Fibroblast of the conjunctiva (primary cell): ENCODE data around the gene ATXN1.
"Not testable (repeated sequence)": the region's sequence is repeated elsewhere in the genome, so short reads cannot be mapped to it uniquely, and the experiment has no call there.

Source experiments
- DNase-seq: peaks from one replicate; pipeline ENCODE4 v3.0.0-alpha.2; 2010; ENCODE audit warnings: low read depth

Gene ATXN1

GRCh38 chr6:16412982-16413381, 348.3 kb downstream of the ATXN1 start:
- DNase-seq, result no peak

- no peak for DNase-seq
These were observed 349.1 kb downstream of the ATXN1 start for GRCh38 chr6:16412171-16412570.

- DNase-seq, result peak; percentile 49
These were observed 351.5 kb downstream of the ATXN1 start for GRCh38 chr6:16409531-16410441.

- DNase-seq, result no peak
These were observed 352.5 kb downstream of the ATXN1 start for GRCh38 chr6:16408766-16409165.

- no peak for DNase-seq
These were observed 354.3 kb downstream of the ATXN1 start for GRCh38 chr6:16406966-16407365.

GRCh38 chr6:16406538-16406937, 354.7 kb downstream of the ATXN1 start:
- DNase-seq, result not testable (repeated sequence)

GRCh38 chr6:16405375-16405774, 355.9 kb downstream of the ATXN1 start:
- DNase-seq, result no peak

GRCh38 chr6:16404456-16404855, 356.8 kb downstream of the ATXN1 start:
- no peak for DNase-seq

GRCh38 chr6:16403831-16404230, 357.4 kb downstream of the ATXN1 start:
- no peak for DNase-seq

GRCh38 chr6:16402581-16402900, 358.7 kb downstream of the ATXN1 start:
- DNase-seq, result peak; percentile 74

- DNase-seq, result no peak
These were observed 361.0 kb downstream of the ATXN1 start for GRCh38 chr6:16400248-16400760.

- no peak for DNase-seq
These were observed 361.6 kb downstream of the ATXN1 start for GRCh38 chr6:16399695-16400094.

- DNase-seq, result no peak
These were observed 362.1 kb downstream of the ATXN1 start for GRCh38 chr6:16399158-16399557.

- no peak for DNase-seq
These were observed 362.7 kb downstream of the ATXN1 start for GRCh38 chr6:16398587-16398986.

GRCh38 chr6:16397623-16398022, 363.6 kb downstream of the ATXN1 start:
- no peak for DNase-seq

- DNase-seq, result no peak
These were observed 364.6 kb downstream of the ATXN1 start for GRCh38 chr6:16396497-16397319.

GRCh38 chr6:16394632-16395031, 366.6 kb downstream of the ATXN1 start:
- DNase-seq, result no peak

GRCh38 chr6:16393326-16393725, 367.9 kb downstream of the ATXN1 start:
- DNase-seq, result no peak

GRCh38 chr6:16392010-16392409, 369.2 kb downstream of the ATXN1 start:
- DNase-seq, result no peak

- DNase-seq, result no peak
These were observed 369.8 kb downstream of the ATXN1 start for GRCh38 chr6:16391451-16391912.

GRCh38 chr6:16390909-16391450, 370.3 kb downstream of the ATXN1 start:
- DNase-seq, result not testable (repeated sequence)

- no peak for DNase-seq
These were observed 371.6 kb downstream of the ATXN1 start for GRCh38 chr6:16389642-16390041.

- no peak for DNase-seq
These were observed 372.8 kb downstream of the ATXN1 start for GRCh38 chr6:16388488-16388887.
